Panc1 (cell line): ENCODE measurements around the gene VWA7. TPM values are rescaled to one million over a fixed set of nuclear protein-coding genes. Genes with fewer than 3 reads are reported as not detected.

ENCODE experiments used
- ATAC-seq: fragments of 200-7000 bp; cut with Tn5 transposase; 2 replicates; pipeline ENCODE4 v1.9.1; 2020; ENCODE audit warnings: mild to moderate bottlenecking, moderate library complexity
- BruUV-seq: library from RNA; stranded (reverse); fragments of 400-500 nt; replicated peaks from 2 replicates; lab custom pipeline; 2021; lab: Mats Ljungman, UMichigan
- CTCF ChIA-PET: fragments of 300-600 bp; sonication (Branson Sonifier 250); formaldehyde crosslinking; loops from one replicate; lab custom pipeline; 2022; ENCODE audit warnings: antibody characterized with exemption; lab: Charles Lee
- POLR2A ChIA-PET: fragments of 300-600 bp; sonication (Branson Sonifier 250); formaldehyde crosslinking; loops from one replicate; lab custom pipeline; 2022; ENCODE audit warnings: antibody characterized with exemption; lab: Charles Lee
- DNase-seq: peaks from one replicate; pipeline ENCODE4 v3.0.0-alpha.2; 2010; ENCODE audit warnings: low read depth, low spot score
- H3K27ac ChIP-seq: 2 replicates; pipeline ENCODE4 v1.5.1; 2011; ENCODE audit warnings: mild to moderate bottlenecking, low read length, inconsistent platforms
- H3K27me3 ChIP-seq: fragments of 200-500 bp; sonication (Bioruptor generic); 2 replicates; pipeline ENCODE4 v1.6.0; 2014; ENCODE audit warnings: low read length, inconsistent platforms; ENCODE audit not compliant: control insufficient read depth, insufficient read depth
- H3K36me3 ChIP-seq: fragments of 200-500 bp; sonication (Bioruptor generic); 2 replicates; pipeline ENCODE4 v1.5.1; 2014; ENCODE audit warnings: inconsistent platforms, mild to moderate bottlenecking, low read length, moderate library complexity; ENCODE audit not compliant: control insufficient read depth, insufficient read depth
- H3K4me1 ChIP-seq: 2 replicates; pipeline ENCODE4 v1.5.1; 2011; ENCODE audit warnings: inconsistent platforms, mild to moderate bottlenecking, low read length, moderate library complexity; ENCODE audit not compliant: control insufficient read depth, insufficient read depth
- H3K4me3 ChIP-seq, 2 experiments: 2 replicates each; pipeline ENCODE4 v1.5.1; 2011 to 2012; ENCODE audit warnings: low read depth in 2 of 2, low read length in 2 of 2, mild to moderate bottlenecking in 2 of 2, inconsistent platforms in 1 of 2, moderate library complexity in 1 of 2
- H3K9me3 ChIP-seq: fragments of 200-500 bp; sonication (Bioruptor generic); 2 replicates; pipeline ENCODE4 v1.5.1; 2014; ENCODE audit warnings: low read depth, mild to moderate bottlenecking, inconsistent platforms, low read length, moderate library complexity; ENCODE audit not compliant: control insufficient read depth, insufficient read depth
- CTCF ChIP-seq: fragments of 450-650 bp; IDR thresholded peaks from 2 replicates; pipeline ENCODE4 v1.5.1; 2017; ENCODE audit warnings: mild to moderate bottlenecking
- POLR2AphosphoS5 ChIP-seq: IDR thresholded peaks from 2 replicates; pipeline ENCODE4 v1.6.1; 2012; ENCODE audit warnings: mild to moderate bottlenecking, low read depth, low read length, moderate library complexity
- SIN3A ChIP-seq: IDR thresholded peaks from 2 replicates; pipeline ENCODE4 v1.6.1; 2012; ENCODE audit warnings: low read depth, mild to moderate bottlenecking, low read length, moderate library complexity, borderline replicate concordance; ENCODE audit not compliant: insufficient read depth
- TCF7L2 ChIP-seq: IDR thresholded peaks from 2 replicates; pipeline ENCODE4 v1.6.1; 2011; ENCODE audit warnings: mild to moderate bottlenecking, low read depth, low read length, inconsistent platforms
- in situ Hi-C: cut with HindIII; loops from 2 replicates; pipeline ENCODE4 v1.10.0; 2016; ENCODE audit warnings: low sequenced_read_pairs, low pct_unique_long_range_greater_than_20kb
- intact Hi-C: fragments of 100-400 bp; cut with micrococcal nuclease; formaldehyde crosslinking; loops from one replicate; pipeline ENCODE4 v1.10.0; 2022; ENCODE audit not compliant: unreplicated experiment
- total RNA-seq: library from RNA; stranded (reverse); gene quantifications from one replicate; pipeline ENCODE4 v1.2.1, GENCODE V29; 2021; ENCODE audit not compliant: unreplicated experiment
- TF ChIP-seq, protein P1 (sequence below), 2 experiments: IDR thresholded peaks; 2 replicates each; pipeline ENCODE4 v1.6.1; 2011 to 2012; ENCODE audit warnings: low read depth in 2 of 2, control low read depth in 1 of 2, low read length in 1 of 2, mild to moderate bottlenecking in 1 of 2, moderate library complexity in 1 of 2; ENCODE audit not compliant: insufficient read depth in 1 of 2

Gene VWA7
- total RNA-seq, 1 experiment from 2014 or later: 4.3 TPM

DNA sequence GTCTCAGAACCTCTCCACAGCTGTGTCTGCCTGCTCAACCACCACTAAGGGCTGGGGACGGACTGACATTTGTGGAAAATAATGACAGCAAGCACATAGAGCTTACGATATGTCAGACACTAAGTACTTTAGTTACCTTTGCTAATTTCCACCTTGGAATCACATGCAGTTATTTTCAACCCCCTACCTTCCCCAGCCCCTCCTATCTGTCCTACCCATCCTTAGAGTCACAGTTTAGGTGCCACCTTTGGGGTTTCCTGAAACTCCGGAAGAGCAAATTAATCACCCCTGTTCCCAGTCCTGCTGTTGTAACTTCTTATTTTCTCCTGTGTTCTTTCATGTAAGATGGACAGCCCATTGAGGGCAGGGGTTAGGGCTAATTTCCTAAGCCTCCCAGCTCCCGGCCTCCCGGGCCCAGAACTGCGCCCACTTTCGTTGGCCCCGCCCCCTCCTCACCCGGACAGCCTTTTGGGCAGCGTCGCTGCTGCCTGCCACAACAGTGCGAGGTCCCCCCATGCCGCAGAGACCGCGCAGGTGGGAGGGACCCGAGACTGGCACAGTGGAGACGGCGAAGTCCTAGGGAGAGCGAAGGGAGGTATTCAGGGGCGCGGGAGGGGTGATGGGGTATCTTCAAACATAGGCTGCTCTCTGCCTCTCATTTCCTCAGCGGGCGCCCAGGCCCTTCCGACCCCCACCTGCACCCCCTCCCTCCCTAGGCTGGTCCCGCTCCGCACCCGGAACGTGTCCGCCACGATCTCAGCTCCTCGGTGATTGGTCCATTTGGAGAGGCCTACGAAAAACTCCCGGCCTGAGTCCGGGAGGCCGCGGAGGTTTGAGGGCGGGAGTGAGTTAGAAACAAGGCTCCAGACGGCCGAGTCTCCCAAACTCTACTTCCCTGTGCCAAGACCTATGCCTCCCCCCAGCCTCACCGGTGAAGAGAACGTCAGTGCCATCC lies 49.1 kb downstream of the VWA7 start:
- intact Hi-C loops (no loop called here), in situ Hi-C loops (no loop called here)
- Histone ChIP-seq H3K4me1 (peaks cover 23% of the 10 kb centered on the region), H3K27me3 (no peaks in the 10 kb centered on the region), H3K27ac (peak overlapping the region; percentile 91; the same call in 1 of the 2 replicates), H3K9me3 (no peaks in the 10 kb centered on the region), H3K4me3 (peak overlapping the region; percentile 83 to 85; a peak in 2 of 4 replicates), H3K36me3 (peaks cover 10% of the 10 kb centered on the region)
- DNase-seq (no peak), ATAC-seq (no peak)
- ChIA-PET POLR2A (interaction anchor here (1.0 kb wide), 1 partner anchor 95 kb away, joined by 4 read pairs; no protein-coding TSS in a partner anchor), CTCF (no interaction called here)
- no TSS peak for BruUV-seq
- TF ChIP-seq CTCF: no peak
- no peak for TF ChIP-seq TCF7L2
- TF ChIP-seq POLR2AphosphoS5: no peak
- TF ChIP-seq, protein P1, sequence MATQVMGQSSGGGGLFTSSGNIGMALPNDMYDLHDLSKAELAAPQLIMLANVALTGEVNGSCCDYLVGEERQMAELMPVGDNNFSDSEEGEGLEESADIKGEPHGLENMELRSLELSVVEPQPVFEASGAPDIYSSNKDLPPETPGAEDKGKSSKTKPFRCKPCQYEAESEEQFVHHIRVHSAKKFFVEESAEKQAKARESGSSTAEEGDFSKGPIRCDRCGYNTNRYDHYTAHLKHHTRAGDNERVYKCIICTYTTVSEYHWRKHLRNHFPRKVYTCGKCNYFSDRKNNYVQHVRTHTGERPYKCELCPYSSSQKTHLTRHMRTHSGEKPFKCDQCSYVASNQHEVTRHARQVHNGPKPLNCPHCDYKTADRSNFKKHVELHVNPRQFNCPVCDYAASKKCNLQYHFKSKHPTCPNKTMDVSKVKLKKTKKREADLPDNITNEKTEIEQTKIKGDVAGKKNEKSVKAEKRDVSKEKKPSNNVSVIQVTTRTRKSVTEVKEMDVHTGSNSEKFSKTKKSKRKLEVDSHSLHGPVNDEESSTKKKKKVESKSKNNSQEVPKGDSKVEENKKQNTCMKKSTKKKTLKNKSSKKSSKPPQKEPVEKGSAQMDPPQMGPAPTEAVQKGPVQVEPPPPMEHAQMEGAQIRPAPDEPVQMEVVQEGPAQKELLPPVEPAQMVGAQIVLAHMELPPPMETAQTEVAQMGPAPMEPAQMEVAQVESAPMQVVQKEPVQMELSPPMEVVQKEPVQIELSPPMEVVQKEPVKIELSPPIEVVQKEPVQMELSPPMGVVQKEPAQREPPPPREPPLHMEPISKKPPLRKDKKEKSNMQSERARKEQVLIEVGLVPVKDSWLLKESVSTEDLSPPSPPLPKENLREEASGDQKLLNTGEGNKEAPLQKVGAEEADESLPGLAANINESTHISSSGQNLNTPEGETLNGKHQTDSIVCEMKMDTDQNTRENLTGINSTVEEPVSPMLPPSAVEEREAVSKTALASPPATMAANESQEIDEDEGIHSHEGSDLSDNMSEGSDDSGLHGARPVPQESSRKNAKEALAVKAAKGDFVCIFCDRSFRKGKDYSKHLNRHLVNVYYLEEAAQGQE (IDR thresholded peaks at IDR 0.05; ENCODE audit: insufficient read depth in 1 of 2, low read depth in 2 of 2, low read length in 1 of 2): no peak
- no peak for TF ChIP-seq SIN3A

DNA sequence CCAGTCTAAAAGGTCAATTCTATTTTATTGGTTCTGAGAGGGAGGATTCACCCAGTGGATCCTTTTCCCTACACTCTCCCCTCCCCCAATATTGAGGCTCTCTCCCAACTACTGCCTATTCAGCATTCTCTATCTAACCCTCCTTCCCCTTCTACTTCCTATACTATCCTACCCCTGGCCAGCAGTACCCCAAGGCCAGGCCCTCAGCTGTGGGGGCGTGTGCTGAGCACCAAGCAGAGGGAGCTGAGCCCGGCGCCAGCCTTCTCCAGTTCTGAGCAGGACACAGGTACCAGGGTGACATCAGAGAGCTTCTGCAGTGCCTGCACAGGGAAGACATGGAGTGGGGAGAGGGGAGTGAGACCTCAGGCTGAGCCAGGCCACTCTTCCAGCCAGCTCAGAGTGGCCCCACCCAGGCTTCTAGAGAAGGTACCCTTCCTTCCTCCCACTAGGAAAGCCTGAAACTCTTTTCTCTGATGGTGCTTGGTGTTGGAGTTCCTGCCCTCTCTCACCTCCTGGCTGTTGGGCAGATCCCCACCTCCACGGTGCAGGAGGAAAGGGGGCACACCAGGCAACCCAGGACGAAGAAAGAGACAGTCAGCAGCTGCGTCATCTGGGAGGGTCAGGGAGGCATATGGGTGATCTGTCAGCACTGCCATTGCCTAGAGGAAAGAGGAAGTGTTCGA lies 50.0 kb downstream of the VWA7 start:
- POLR2A ChIA-PET: interaction anchor here (1.0 kb wide), 1 partner anchor 96 kb away, joined by 4 read pairs; no protein-coding TSS in a partner anchor
- H3K36me3 ChIP-seq: peaks cover 9% of the 10 kb centered on the region
- peaks cover 22% of the 10 kb centered on the region for H3K4me1 ChIP-seq
- no peak for DNase-seq
- no peak for ATAC-seq
- in situ Hi-C loops: no loop called here
- CTCF ChIA-PET: no interaction called here
- intact Hi-C loops: no loop called here
- no TSS peak for BruUV-seq
- H3K9me3 ChIP-seq: no peaks in the 10 kb centered on the region
- no peak overlapping the region for H3K27ac ChIP-seq
- TF ChIP-seq POLR2AphosphoS5 (no peak), SIN3A (no peak), CTCF (no peak), TCF7L2 (no peak)
- TF ChIP-seq, protein P1 (IDR thresholded peaks at IDR 0.05; ENCODE audit: insufficient read depth in 1 of 2, low read depth in 2 of 2, low read length in 1 of 2): no peak
- H3K27me3 ChIP-seq: no peaks in the 10 kb centered on the region
- H3K4me3 ChIP-seq: no peak overlapping the region
